WTC11 (cell line): ENCODE measurements around the gene MAP4K1. TPM values are rescaled to one million over a fixed set of nuclear protein-coding genes. Genes with fewer than 3 reads are reported as not detected.

Experiments used
- ATAC-seq: fragments of 200-7000 bp; cut with Tn5 transposase; 2 replicates; pipeline ENCODE4 v1.10.0; 2021; ENCODE audit warnings: mild to moderate bottlenecking, moderate library complexity
- CTCF ChIA-PET: fragments of 300-600 bp; sonication (Branson Sonifier 250); formaldehyde crosslinking; loops from one replicate; lab custom pipeline; 2021; ENCODE audit warnings: antibody characterized with exemption; lab: Charles Lee
- POLR2A ChIA-PET: fragments of 350-600 bp; sonication (Branson Sonifier 250); formaldehyde crosslinking; loops from one replicate; lab custom pipeline; 2021; ENCODE audit warnings: antibody characterized with exemption; lab: Charles Lee
- DNase-seq: peaks from one replicate; pipeline ENCODE4 v3.0.0; 2021; ENCODE audit warnings: low spot score
- H3K27ac Mint-ChIP-seq: 2 replicates; pipeline ENCODE4 v1.8.0; 2021; ENCODE audit warnings: mixed read lengths
- H3K27me3 Mint-ChIP-seq: 2 replicates; pipeline ENCODE4 v1.8.0; 2021; ENCODE audit warnings: low read depth, mild to moderate bottlenecking, moderate library complexity, mixed read lengths
- H3K36me3 Mint-ChIP-seq: 2 replicates; pipeline ENCODE4 v1.8.0; 2021; ENCODE audit warnings: mixed read lengths
- H3K4me1 Mint-ChIP-seq: 2 replicates; pipeline ENCODE4 v1.8.0; 2022; ENCODE audit warnings: mixed read lengths
- H3K4me3 Mint-ChIP-seq: 2 replicates; pipeline ENCODE4 v1.8.0; 2021; ENCODE audit warnings: mild to moderate bottlenecking, moderate library complexity, mixed read lengths
- H3K9me3 Mint-ChIP-seq: 2 replicates; pipeline ENCODE4 v1.8.0; 2021; ENCODE audit warnings: mixed read lengths
- CTCF ChIP-seq: fragments of 200-600 bp; IDR thresholded peaks from 2 replicates; pipeline ENCODE4 v1.8.0; 2022; ENCODE audit warnings: antibody characterized with exemption
- EMX1 ChIP-seq: fragments of 250-450 bp; sonication (Bioruptor Pico); IDR thresholded peaks from 2 replicates; pipeline ENCODE4 v1.8.0; 2021; ENCODE audit warnings: mild to moderate bottlenecking
- ERG ChIP-seq: fragments of 250-450 bp; sonication (Bioruptor Pico); IDR thresholded peaks from 2 replicates; pipeline ENCODE4 v1.8.0; 2021; ENCODE audit warnings: mild to moderate bottlenecking
- GTF2I ChIP-seq: fragments of 250-450 bp; sonication (Bioruptor Pico); conservative IDR thresholded peaks from 2 replicates; pipeline ENCODE4 v1.4.0; 2021; ENCODE audit warnings: mild to moderate bottlenecking
- JAZF1 ChIP-seq: fragments of 250-450 bp; sonication (Bioruptor Pico); IDR thresholded peaks from 2 replicates; pipeline ENCODE4 v1.9.0; 2021; ENCODE audit warnings: moderate library complexity, mild to moderate bottlenecking, inconsistent platforms
- KAT7 ChIP-seq: sonication (generic); formaldehyde crosslinking; IDR thresholded peaks from 2 replicates; pipeline ENCODE4 v1.8.1; 2023; ENCODE audit warnings: missing genetic modification reagents, mild to moderate bottlenecking, borderline replicate concordance
- NFYB ChIP-seq: sonication (generic); formaldehyde crosslinking; conservative IDR thresholded peaks from 2 replicates; pipeline ENCODE4 v1.8.0; 2022; ENCODE audit warnings: low read depth, missing genetic modification reagents
- RORB ChIP-seq: fragments of 250-450 bp; sonication (Bioruptor Pico); IDR thresholded peaks from 2 replicates; pipeline ENCODE4 v1.9.0; 2021; ENCODE audit warnings: mild to moderate bottlenecking
- SOX15 ChIP-seq: fragments of 250-450 bp; sonication (Bioruptor Pico); IDR thresholded peaks from 2 replicates; pipeline ENCODE4 v1.9.0; 2021; ENCODE audit warnings: mild to moderate bottlenecking
- SP1 ChIP-seq: sonication (generic); formaldehyde crosslinking; conservative IDR thresholded peaks from 2 replicates; pipeline ENCODE4 v1.8.1; 2022; ENCODE audit warnings: missing genetic modification reagents
- TCF7 ChIP-seq: sonication (generic); formaldehyde crosslinking; IDR thresholded peaks from 2 replicates; pipeline ENCODE4 v1.8.0; 2022; ENCODE audit warnings: mild to moderate bottlenecking, low read depth, missing genetic modification reagents, moderate library complexity
- ZBTB43 ChIP-seq: sonication (generic); formaldehyde crosslinking; IDR thresholded peaks from 2 replicates; pipeline ENCODE4 v1.8.1; 2023; ENCODE audit warnings: mild to moderate bottlenecking, missing genetic modification reagents
- ZNF219 ChIP-seq: sonication (generic); formaldehyde crosslinking; IDR thresholded peaks from 2 replicates; pipeline ENCODE4 v1.8.0; 2023; ENCODE audit warnings: missing genetic modification reagents, mild to moderate bottlenecking, borderline replicate concordance
- ZNF416 ChIP-seq: fragments of 250-450 bp; sonication (Bioruptor Pico); IDR thresholded peaks from 2 replicates; pipeline ENCODE4 v1.9.0; 2021; ENCODE audit warnings: mild to moderate bottlenecking, inconsistent platforms
- ZNF423 ChIP-seq: fragments of 250-450 bp; sonication (Bioruptor Pico); IDR thresholded peaks from 2 replicates; pipeline ENCODE4 v2.1.2; 2022; ENCODE audit warnings: mild to moderate bottlenecking, moderate library complexity
- ZNF532 ChIP-seq: fragments of 250-450 bp; sonication (Bioruptor Pico); IDR thresholded peaks from 2 replicates; pipeline ENCODE4 v1.9.0; 2021; ENCODE audit warnings: mild to moderate bottlenecking, borderline replicate concordance
- ZSCAN18 ChIP-seq: fragments of 250-450 bp; sonication (Bioruptor Pico); IDR thresholded peaks from 2 replicates; pipeline ENCODE4 v2.1.2; 2022; ENCODE audit warnings: mild to moderate bottlenecking, moderate library complexity
- total RNA-seq: library from RNA; stranded (reverse); gene quantifications from 3 replicates; pipeline ENCODE4 v1.2.3, GENCODE V29; 2021

Gene MAP4K1
- total RNA-seq, 1 experiment from 2014 or later = 14.0 TPM

GRCh38 chr19:38662537-38663155 lies 44.9 kb upstream of the MAP4K1 start:
- ATAC-seq (no peak), DNase-seq (no peak)
- Mint-ChIP-seq H3K27ac (peak overlapping the region; percentile 98), H3K4me1 (peaks cover 98% of the 10 kb centered on the region), H3K36me3 (peaks cover 7% of the 10 kb centered on the region; the same call in 1 of the 2 replicates), H3K4me3 (peak overlapping the region; percentile 23; the same call in 1 of the 2 replicates), H3K9me3 (no peaks in the 10 kb centered on the region), H3K27me3 (no peaks in the 10 kb centered on the region)
- POLR2A ChIA-PET = interaction anchor here (0.7 to 3.3 kb wide), 4 partner anchors 9 to 21 kb away, joined by 3 to 41 read pairs (median 4); partner anchors contain the start of gene ACTN4
- no peak for TF ChIP-seq NFYB (CRISPR knock-in tag)
- no peak for TF ChIP-seq SP1 (CRISPR knock-in tag)
- no peak for TF ChIP-seq ZNF219 (CRISPR knock-in tag)
- TF ChIP-seq EMX1 = no peak
- TF ChIP-seq JAZF1 (CRISPR knock-in tag) = no peak
- TF ChIP-seq RORB (CRISPR knock-in tag) = no peak
- no peak for TF ChIP-seq ZNF532 (CRISPR knock-in tag)
- no peak for TF ChIP-seq TCF7 (CRISPR knock-in tag)
- TF ChIP-seq GTF2I (CRISPR knock-in tag) = no peak
- TF ChIP-seq ZBTB43 (CRISPR knock-in tag) = no peak
- TF ChIP-seq ERG = no peak
- TF ChIP-seq ZNF416 (CRISPR knock-in tag) = no peak
- no peak for TF ChIP-seq CTCF
- no peak for TF ChIP-seq KAT7 (CRISPR knock-in tag)
- no peak for TF ChIP-seq SOX15 (CRISPR knock-in tag)
- TF ChIP-seq ZNF423 (CRISPR knock-in tag) = no peak
- no peak for TF ChIP-seq ZSCAN18 (CRISPR knock-in tag)
- CTCF ChIA-PET = interaction anchor here (0.7 to 4.7 kb wide), 13 partner anchors 10 to 268 kb away, joined by 3 to 21 read pairs (median 4); partner anchors contain the start of genes ACTN4, FAM98C, MRPS12 and SARS2
